Uterus (tissue), 4 donors: Measurements from ENCODE around the gene TMEM245. TPM values are rescaled to one million over a fixed set of nuclear protein-coding genes. Genes with fewer than 3 reads are reported as not detected.

Experiments used
- DNase-seq, 2 donors: peaks; one replicate each; pipeline ENCODE4 v3.0.0-alpha.2; 2019 to 2020
- H3K27ac ChIP-seq, 2 donors: fragments of 200-600 bp; sonication (generic); 1 replicate in 1 of 2; 2 replicates in 1 of 2; pipeline ENCODE4 v1.5.1; 2016 to 2018
- H3K27me3 ChIP-seq, 2 donors: fragments of 200-600 bp; sonication (generic); one replicate each; pipeline ENCODE4 v1.5.1; 2018 to 2019; ENCODE audit warnings: control low read depth in 1 of 2
- H3K36me3 ChIP-seq, 2 donors: fragments of 200-600 bp; sonication (generic); one replicate each; pipeline ENCODE4 v1.5.1; 2019; ENCODE audit warnings: control low read depth in 1 of 2
- H3K4me1 ChIP-seq, 2 donors: fragments of 200-600 bp; sonication (generic); one replicate each; pipeline ENCODE4 v1.5.1; 2018 to 2019; ENCODE audit warnings: control low read depth in 1 of 2
- H3K4me3 ChIP-seq, 2 donors: fragments of 200-600 bp; sonication (generic); 1 replicate in 1 of 2; 2 replicates in 1 of 2; pipeline ENCODE4 v1.5.1; 2018 to 2019; ENCODE audit warnings: mild to moderate bottlenecking in 1 of 2
- H3K9me3 ChIP-seq, 2 donors: fragments of 200-600 bp; sonication (generic); one replicate each; pipeline ENCODE4 v1.5.1; 2019; ENCODE audit warnings: control low read depth in 1 of 2
- CTCF ChIP-seq, 4 experiments: fragments of 200-600 bp in 2 of 4; fragments of 450-650 bp in 2 of 4; sonication (generic) in 2 of 4; IDR thresholded peaks; one replicate each; pipeline ENCODE4 v1.5.1; 2016 to 2019; ENCODE audit warnings: antibody characterized with exemption in 4 of 4, mild to moderate bottlenecking in 2 of 4, moderate library complexity in 1 of 4
- POLR2A ChIP-seq, 2 donors: fragments of 450-650 bp; IDR thresholded peaks; one replicate each; pipeline ENCODE4 v1.6.1; 2016; ENCODE audit warnings: antibody characterized with exemption in 2 of 2, mild to moderate bottlenecking in 1 of 2, moderate library complexity in 1 of 2
- intact Hi-C: fragments of 100-400 bp; cut with DNase I; formaldehyde crosslinking; loops from one replicate; pipeline ENCODE4 v1.15.1; 2023; ENCODE audit warnings: low total_unique reads
- total RNA-seq, 4 donors: library from RNA; depleted of rRNA in 3 of 4; stranded (reverse); fragments of >200 nt in 3 of 4; gene quantifications; one replicate each; pipeline versions ENCODE4 v1.1.0 to v1.2.4, GENCODE V29; 2014 to 2023
- donor health status: DM: yes; HTN: yes; CAD: no.

TMEM245 gene
- total RNA-seq, 4 donors from 2014 or later: 59.7 to 80.0 (median 76.0) TPM

GRCh38 chr9:109159583-109159982 is 39.8 kb upstream of the TMEM245 start:
- DNase-seq: no peak
- Histone ChIP-seq H3K4me3 (no peak overlapping the region), H3K36me3 (no peaks in the 10 kb centered on the region), H3K27ac (no peak overlapping the region), H3K27me3 (no peaks in the 10 kb centered on the region), H3K9me3 (no peaks in the 10 kb centered on the region), H3K4me1 (no peaks in the 10 kb centered on the region)
- TF ChIP-seq CTCF (IDR thresholded peaks at IDR 0.05) (no peak), POLR2A (IDR thresholded peaks at IDR 0.05) (no peak)
- intact Hi-C loops: no loop called here

GRCh38 chr9:109158651-109159050 is 38.9 kb upstream of the TMEM245 start:
- no peaks in the 10 kb centered on the region for H3K36me3 ChIP-seq
- H3K4me3 ChIP-seq: no peak overlapping the region
- DNase-seq: no peak
- intact Hi-C loops: no loop called here
- H3K9me3 ChIP-seq: no peaks in the 10 kb centered on the region
- no peaks in the 10 kb centered on the region for H3K4me1 ChIP-seq
- TF ChIP-seq CTCF (IDR thresholded peaks at IDR 0.05) (no peak), POLR2A (IDR thresholded peaks at IDR 0.05) (no peak)
- no peak overlapping the region for H3K27ac ChIP-seq
- no peaks in the 10 kb centered on the region for H3K27me3 ChIP-seq

- H3K4me3 ChIP-seq: no peak overlapping the region
- H3K9me3 ChIP-seq: no peaks in the 10 kb centered on the region
- no peaks in the 10 kb centered on the region for H3K4me1 ChIP-seq
- TF ChIP-seq CTCF (IDR thresholded peaks at IDR 0.05): no peak
- TF ChIP-seq POLR2A (IDR thresholded peaks at IDR 0.05): no peak
- intact Hi-C loops: no loop called here
- H3K27me3 ChIP-seq: no peaks in the 10 kb centered on the region
- DNase-seq: no peak
- H3K27ac ChIP-seq: no peak overlapping the region
- H3K36me3 ChIP-seq: no peaks in the 10 kb centered on the region
Measured at GRCh38 chr9:109156708-109157107, 37.0 kb upstream of the TMEM245 start.

GRCh38 chr9:109150925-109151545 is 31.3 kb upstream of the TMEM245 start:
- Histone ChIP-seq H3K27me3 (no peaks in the 10 kb centered on the region), H3K4me3 (no peak overlapping the region), H3K9me3 (no peaks in the 10 kb centered on the region), H3K36me3 (no peaks in the 10 kb centered on the region), H3K27ac (no peak overlapping the region), H3K4me1 (no peaks in the 10 kb centered on the region)
- no peak for DNase-seq
- intact Hi-C loops: no loop called here
- TF ChIP-seq CTCF (IDR thresholded peaks at IDR 0.05): no peak
- no peak for TF ChIP-seq POLR2A (IDR thresholded peaks at IDR 0.05)

GRCh38 chr9:109149722-109150121 is 30.0 kb upstream of the TMEM245 start:
- Histone ChIP-seq H3K27ac (no peak overlapping the region), H3K4me1 (no peaks in the 10 kb centered on the region), H3K27me3 (no peaks in the 10 kb centered on the region), H3K9me3 (no peaks in the 10 kb centered on the region), H3K36me3 (no peaks in the 10 kb centered on the region), H3K4me3 (no peak overlapping the region)
- DNase-seq: no peak
- intact Hi-C loops: no loop called here
- TF ChIP-seq CTCF (IDR thresholded peaks at IDR 0.05) (no peak), POLR2A (IDR thresholded peaks at IDR 0.05) (no peak)
